ENCODE measurements around the gene NLGN1. TPM values are rescaled to one million over a fixed set of nuclear protein-coding genes. Genes with fewer than 3 reads are reported as not detected.

Gene NLGN1
- total RNA-seq, 1 experiment from 2014 or later: not detected

- DNase-seq (ENCODE audit: unreplicated experiment): no peak
- Mint-ChIP-seq H3K27me3 (ENCODE audit: insufficient read depth, unreplicated experiment) (peaks cover 87% of the 10 kb centered on the region), H3K4me1 (ENCODE audit: insufficient read depth, unreplicated experiment) (no peaks in the 10 kb centered on the region), H3K4me3 (ENCODE audit: unreplicated experiment) (no peak overlapping the region), H3K36me3 (ENCODE audit: insufficient read depth, unreplicated experiment) (no peaks in the 10 kb centered on the region), H3K27ac (ENCODE audit: low read depth, unreplicated experiment) (no peak overlapping the region), H3K9me3 (ENCODE audit: unreplicated experiment) (no peaks in the 10 kb centered on the region)
- intact Hi-C loops (cut with micrococcal nuclease): no loop called here
- BruUV-seq (replicated peaks): no TSS peak
- POLR2A ChIA-PET: no interaction called here
- CTCF ChIA-PET: no interaction called here
- no peak for TF ChIP-seq CTCF (IDR thresholded peaks at IDR 0.05; ENCODE audit: unreplicated experiment)
These were observed 149.5 kb downstream of the NLGN1 start for GRCh38 chr3:173547070-173547469.

- Mint-ChIP-seq H3K4me1 (ENCODE audit: insufficient read depth, unreplicated experiment) (no peaks in the 10 kb centered on the region), H3K4me3 (ENCODE audit: unreplicated experiment) (no peak overlapping the region), H3K27ac (ENCODE audit: low read depth, unreplicated experiment) (no peak overlapping the region), H3K9me3 (ENCODE audit: unreplicated experiment) (no peaks in the 10 kb centered on the region), H3K27me3 (ENCODE audit: insufficient read depth, unreplicated experiment) (peaks cover 87% of the 10 kb centered on the region), H3K36me3 (ENCODE audit: insufficient read depth, unreplicated experiment) (no peaks in the 10 kb centered on the region)
- intact Hi-C loops (cut with micrococcal nuclease): no loop called here
- no peak for TF ChIP-seq CTCF (IDR thresholded peaks at IDR 0.05; ENCODE audit: unreplicated experiment)
- DNase-seq (ENCODE audit: unreplicated experiment): no peak
- no TSS peak for BruUV-seq (replicated peaks)
- ChIA-PET CTCF (interaction anchor here (0.7 to 0.8 kb wide), 3 partner anchors 20 to 141 kb away, joined by 3 to 4 read pairs (median 4); no protein-coding TSS in a partner anchor), POLR2A (no interaction called here)
These were observed 150.7 kb downstream of the NLGN1 start for GRCh38 chr3:173548261-173548660.

GRCh38 chr3:173552526-173552925 lies 155.0 kb downstream of the NLGN1 start:
- POLR2A ChIA-PET: no interaction called here
- H3K4me3 Mint-ChIP-seq (ENCODE audit: unreplicated experiment): no peak overlapping the region
- TF ChIP-seq CTCF (IDR thresholded peaks at IDR 0.05; ENCODE audit: unreplicated experiment): no peak
- intact Hi-C loops (cut with micrococcal nuclease): no loop called here
- peaks cover 88% of the 10 kb centered on the region for H3K27me3 Mint-ChIP-seq (ENCODE audit: insufficient read depth, unreplicated experiment)
- H3K4me1 Mint-ChIP-seq (ENCODE audit: insufficient read depth, unreplicated experiment): no peaks in the 10 kb centered on the region
- no peaks in the 10 kb centered on the region for H3K9me3 Mint-ChIP-seq (ENCODE audit: unreplicated experiment)
- H3K36me3 Mint-ChIP-seq (ENCODE audit: insufficient read depth, unreplicated experiment): no peaks in the 10 kb centered on the region
- no TSS peak for BruUV-seq (replicated peaks)
- DNase-seq (ENCODE audit: unreplicated experiment): no peak
- H3K27ac Mint-ChIP-seq (ENCODE audit: low read depth, unreplicated experiment): no peak overlapping the region
- CTCF ChIA-PET: interaction anchor here (0.7 to 2.8 kb wide), 10 partner anchors 9 to 681 kb away, joined by 3 to 7 read pairs (median 4); no protein-coding TSS in a partner anchor

- H3K4me1 Mint-ChIP-seq (ENCODE audit: insufficient read depth, unreplicated experiment): no peaks in the 10 kb centered on the region
- H3K9me3 Mint-ChIP-seq (ENCODE audit: unreplicated experiment): no peaks in the 10 kb centered on the region
- no TSS peak for BruUV-seq (replicated peaks)
- ChIA-PET CTCF (interaction anchor here (0.5 to 3.9 kb wide), 20 partner anchors 8 to 848 kb away, joined by 3 to 28 read pairs (median 4); no protein-coding TSS in a partner anchor), POLR2A (interaction anchor here (0.6 kb wide), 1 partner anchor 94 kb away, joined by 3 read pairs; no protein-coding TSS in a partner anchor)
- peak; percentile 51 for TF ChIP-seq CTCF (IDR thresholded peaks at IDR 0.05; ENCODE audit: unreplicated experiment)
- peak; percentile 63 for DNase-seq (ENCODE audit: unreplicated experiment)
- intact Hi-C loops (cut with micrococcal nuclease): loop anchor here (1.0 kb wide), 3 partner anchors 142 to 332 kb away; no protein-coding TSS in a partner anchor
- H3K27ac Mint-ChIP-seq (ENCODE audit: low read depth, unreplicated experiment): no peak overlapping the region
- H3K27me3 Mint-ChIP-seq (ENCODE audit: insufficient read depth, unreplicated experiment): peaks cover 91% of the 10 kb centered on the region
- H3K4me3 Mint-ChIP-seq (ENCODE audit: unreplicated experiment): no peak overlapping the region
- H3K36me3 Mint-ChIP-seq (ENCODE audit: insufficient read depth, unreplicated experiment): no peaks in the 10 kb centered on the region
These were observed 156.2 kb downstream of the NLGN1 start for GRCh38 chr3:173553635-173554280.

All from MCF 10A (cell line).